H1 (cell line): ENCODE results near the gene CRBN. TPM values are rescaled to one million over a fixed set of nuclear protein-coding genes. Genes with fewer than 3 reads are reported as not detected.
A peak's percentile ranks its signal among the peaks of the same experiment; 100 is the strongest.

Source experiments
- CTCF ChIA-PET: fragments of 300-600 bp; sonication (Branson Sonifier 250); formaldehyde crosslinking; loops from one replicate; lab custom pipeline; 2021; ENCODE audit not compliant: partially characterized antibody; lab: Charles Lee
- POLR2A ChIA-PET: fragments of 300-600 bp; sonication (Branson Sonifier 250); formaldehyde crosslinking; loops from one replicate; lab custom pipeline; 2021; ENCODE audit warnings: inconsistent platforms; ENCODE audit not compliant: partially characterized antibody; lab: Charles Lee
- DNase-seq, 2 experiments: peaks; one replicate each; pipeline versions ENCODE4 v3.0.0 to v3.0.0-alpha.2; 2010 to 2022; ENCODE audit warnings: low spot score in 2 of 2, low read depth in 1 of 2, mixed read lengths in 1 of 2
- FAIRE-seq: peaks from 2 replicates; lab custom pipeline; 2011; peaks lifted over from hg19 to GRCh38; lab: Jason Lieb, UNC
- H2AFZ ChIP-seq: 2 replicates; pipeline ENCODE4 v1.8.1; 2012; ENCODE audit warnings: low read length, inconsistent platforms
- H2AK5ac ChIP-seq: 2 replicates; pipeline ENCODE4 v1.6.1; 2013; ENCODE audit warnings: low read depth, low read length
- H2BK120ac ChIP-seq: replicated peaks from 2 replicates; pipeline ENCODE3; 2013; ENCODE audit warnings: low read depth, low read length, inconsistent platforms
- H2BK12ac ChIP-seq: 2 replicates; pipeline ENCODE4 v1.6.1; 2013; ENCODE audit warnings: low read depth, low read length
- H2BK15ac ChIP-seq: 2 replicates; pipeline ENCODE4 v1.6.1; 2013; ENCODE audit warnings: low read length
- H2BK20ac ChIP-seq: 2 replicates; pipeline ENCODE4 v1.6.1; 2013; ENCODE audit warnings: low read length
- H2BK5ac ChIP-seq: 2 replicates; pipeline ENCODE4 v1.6.1; 2013; ENCODE audit warnings: low read depth, low read length
- H3K14ac ChIP-seq: 2 replicates; pipeline ENCODE4 v1.6.1; 2013; ENCODE audit warnings: inconsistent platforms; ENCODE audit not compliant: insufficient read length
- H3K18ac ChIP-seq: 2 replicates; pipeline ENCODE4 v1.6.1; 2013; ENCODE audit warnings: low read length; ENCODE audit errors: extremely low read depth
- H3K23ac ChIP-seq: 2 replicates; pipeline ENCODE4 v1.6.1; 2013; ENCODE audit warnings: inconsistent platforms; ENCODE audit not compliant: insufficient read length
- H3K23me2 ChIP-seq: 2 replicates; pipeline ENCODE4 v1.6.1; 2013; ENCODE audit warnings: low read depth, low read length
- H3K27ac ChIP-seq: 2 replicates; pipeline ENCODE4 v1.6.1; 2011; ENCODE audit warnings: low read depth, low read length, inconsistent platforms
- H3K27me3 ChIP-seq, 4 experiments: replicated peaks in 1 of 4; 1 replicate in 1 of 4; 2 replicates in 3 of 4; pipeline versions ENCODE4 v1.6.1 to v1.8.1; 2011 to 2013; ENCODE audit warnings: low read length in 3 of 4, mild to moderate bottlenecking in 3 of 4, inconsistent platforms in 2 of 4, mixed read lengths in 2 of 4, moderate library complexity in 1 of 4; ENCODE audit not compliant: control insufficient read depth in 3 of 4, insufficient read depth in 3 of 4; ENCODE audit errors: extremely low read depth in 1 of 4
- H3K36me3 ChIP-seq, 4 experiments: 2 replicates each; pipeline versions ENCODE4 v1.6.1 to v1.8.1; 2011 to 2013; ENCODE audit warnings: mild to moderate bottlenecking in 4 of 4, low read length in 3 of 4, moderate library complexity in 2 of 4, control low read depth in 1 of 4, inconsistent platforms in 1 of 4; ENCODE audit not compliant: insufficient read depth in 4 of 4, control insufficient read depth in 2 of 4
- H3K4ac ChIP-seq: replicated peaks from 2 replicates; pipeline ENCODE3; 2013; ENCODE audit warnings: low read length, low read depth, mixed read lengths, inconsistent platforms; ENCODE audit not compliant: insufficient read length
- H3K4me1 ChIP-seq, 4 experiments: replicated peaks in 1 of 4; 1 replicate in 1 of 4; 2 replicates in 3 of 4; pipeline versions ENCODE4 v1.6.1 to v1.8.1; 2011 to 2013; ENCODE audit warnings: low read length in 3 of 4, inconsistent platforms in 2 of 4, mixed read lengths in 1 of 4; ENCODE audit not compliant: insufficient read depth in 4 of 4, control insufficient read depth in 3 of 4
- H3K4me2 ChIP-seq, 2 experiments: 2 replicates each; pipeline versions ENCODE4 v1.6.1 to v1.8.1; 2011 to 2013; ENCODE audit warnings: low read depth in 2 of 2, low read length in 2 of 2, control low read depth in 1 of 2, inconsistent platforms in 1 of 2, mild to moderate bottlenecking in 1 of 2; ENCODE audit not compliant: insufficient read depth in 1 of 2
- H3K4me3 ChIP-seq, 4 experiments: fragments of 200-600, 300-600 bp in 1 of 4; sonication (generic), shearing (Covaris generic), sonication (Bioruptor Twin) in 1 of 4; 2 replicates each; pipeline versions ENCODE4 v1.5.1 to v1.8.1; 2011 to 2016; ENCODE audit warnings: low read length in 4 of 4, low read depth in 3 of 4, control low read depth in 2 of 4, inconsistent platforms in 2 of 4, mild to moderate bottlenecking in 2 of 4, mixed read lengths in 1 of 4, moderate library complexity in 1 of 4; ENCODE audit not compliant: insufficient read depth in 2 of 4; ENCODE audit errors: extremely low read depth in 1 of 4
- H3K56ac ChIP-seq: replicated peaks from 2 replicates; pipeline ENCODE3; 2013; ENCODE audit warnings: low read depth, mild to moderate bottlenecking, mixed read lengths, low read length, inconsistent platforms; ENCODE audit not compliant: insufficient read length
- H3K79me1 ChIP-seq: 2 replicates; pipeline ENCODE4 v1.6.1; 2013; ENCODE audit warnings: low read depth, low read length, control low read depth
- H3K79me2 ChIP-seq, 2 experiments: 2 replicates each; pipeline versions ENCODE4 v1.6.1 to v1.8.1; 2012 to 2013; ENCODE audit warnings: low read length in 2 of 2, mild to moderate bottlenecking in 2 of 2, inconsistent platforms in 1 of 2; ENCODE audit not compliant: insufficient read depth in 2 of 2, control insufficient read depth in 1 of 2
- H3K9ac ChIP-seq, 4 experiments: replicated peaks in 1 of 4; 1 replicate in 1 of 4; 2 replicates in 3 of 4; pipeline versions ENCODE4 v1.6.1 to v1.8.1; 2011 to 2013; ENCODE audit warnings: low read depth in 3 of 4, low read length in 3 of 4, control low read depth in 2 of 4, mild to moderate bottlenecking in 2 of 4, moderate library complexity in 2 of 4, inconsistent platforms in 1 of 4; ENCODE audit errors: extremely low read depth in 1 of 4
- H3K9me3 ChIP-seq, 2 experiments: 2 replicates each; pipeline versions ENCODE4 v1.6.1 to v1.8.1; 2012 to 2013; ENCODE audit warnings: mild to moderate bottlenecking in 2 of 2, moderate library complexity in 2 of 2, control low read depth in 1 of 2, inconsistent platforms in 1 of 2, low read depth in 1 of 2, low read length in 1 of 2, mixed read lengths in 1 of 2; ENCODE audit not compliant: insufficient read depth in 2 of 2
- H4K20me1 ChIP-seq, 2 experiments: replicated peaks in 1 of 2; 2 replicates each; pipeline versions ENCODE3 to v1.8.1; 2011 to 2013; ENCODE audit warnings: inconsistent platforms in 2 of 2, low read length in 2 of 2, mild to moderate bottlenecking in 1 of 2; ENCODE audit not compliant: insufficient read depth in 2 of 2, control insufficient read depth in 1 of 2
- H4K5ac ChIP-seq: 2 replicates; pipeline ENCODE4 v1.6.1; 2013; ENCODE audit warnings: low read length, low read depth, mixed read lengths, inconsistent platforms; ENCODE audit not compliant: insufficient read length
- H4K8ac ChIP-seq: 2 replicates; pipeline ENCODE4 v1.8.0; 2013; ENCODE audit warnings: mild to moderate bottlenecking, moderate library complexity, low read length, inconsistent platforms; ENCODE audit not compliant: insufficient read depth; ENCODE audit errors: extremely low read depth
- H4K91ac ChIP-seq: replicated peaks from 2 replicates; pipeline ENCODE3; 2013; ENCODE audit warnings: low read length, mixed read lengths, inconsistent platforms; ENCODE audit not compliant: insufficient read length
- GABPA ChIP-seq: IDR thresholded peaks from 2 replicates; pipeline ENCODE4 v1.6.1; 2011; ENCODE audit warnings: mild to moderate bottlenecking, low read length, moderate library complexity, borderline replicate concordance; ENCODE audit not compliant: insufficient read depth
- JUN ChIP-seq: IDR thresholded peaks from 2 replicates; pipeline ENCODE4 v1.6.1; 2011; ENCODE audit warnings: low read depth, mild to moderate bottlenecking, improper control_type of control experiment, low read length
- MAFK ChIP-seq: IDR thresholded peaks from 2 replicates; pipeline ENCODE4 v1.6.1; 2012; ENCODE audit warnings: low read depth, mild to moderate bottlenecking, improper control_type of control experiment, low read length
- TAF1 ChIP-seq: IDR thresholded peaks from 2 replicates; pipeline ENCODE4 v1.6.1; 2011; ENCODE audit warnings: mild to moderate bottlenecking, low read depth, low read length
- YY1 ChIP-seq: IDR thresholded peaks from 2 replicates; pipeline ENCODE4 v1.6.1; 2011; ENCODE audit warnings: low read depth, mild to moderate bottlenecking, low read length
- WGBS, 2 experiments: shearing (Covaris generic) in 1 of 2; methylation state at CpG; one replicate each; pipeline versions ENCODE4 v1.1.6 to v1.1.7; 2013 to 2015; ENCODE audit warnings: low lambda C conversion rate in 2 of 2, mixed read lengths in 2 of 2, inconsistent platforms in 1 of 2, low coverage in 1 of 2, missing lambda C conversion rate in 1 of 2; ENCODE audit not compliant: insufficient replicate concordance in 2 of 2, insufficient coverage in 1 of 2, insufficient read length in 1 of 2; ENCODE audit errors: extremely low coverage in 1 of 2, missing lambda C conversion rate in 1 of 2; 5-methylcytosine and 5-hydroxymethylcytosine counted together
- polyA plus RNA-seq, 7 experiments: library from polyadenylated mRNA; depleted of rRNA in 3 of 7; stranded (reverse) in 5 of 7; unstranded in 2 of 7; fragments of >200 nt in 5 of 7; fragments of 200-250 nt in 2 of 7; gene quantifications; 1 replicate in 5 of 7; 2 replicates in 1 of 7; 4 replicates in 1 of 7; pipeline versions ENCODE4 v1.2.1 to v1.2.3, GENCODE V29; 2011 to 2013; ENCODE audit warnings: missing spikeins in 2 of 7, mixed read lengths in 2 of 7
- total RNA-seq: library from RNA; stranded (reverse); fragmentation: NEBNext Ultra II Directional; extraction: Animal tissue kit (Norgen Biotek cat#: 25700); gene quantifications from 2 replicates; pipeline ENCODE4 v1.2.1, GENCODE V29; 2021

The CRBN gene
- total and polyA plus RNA-seq, 2 of the 8 experiments (the other 6 are each of a cell fraction or from before 2014, with no cell fraction given): 13.4 to 30.3 TPM

DNA sequence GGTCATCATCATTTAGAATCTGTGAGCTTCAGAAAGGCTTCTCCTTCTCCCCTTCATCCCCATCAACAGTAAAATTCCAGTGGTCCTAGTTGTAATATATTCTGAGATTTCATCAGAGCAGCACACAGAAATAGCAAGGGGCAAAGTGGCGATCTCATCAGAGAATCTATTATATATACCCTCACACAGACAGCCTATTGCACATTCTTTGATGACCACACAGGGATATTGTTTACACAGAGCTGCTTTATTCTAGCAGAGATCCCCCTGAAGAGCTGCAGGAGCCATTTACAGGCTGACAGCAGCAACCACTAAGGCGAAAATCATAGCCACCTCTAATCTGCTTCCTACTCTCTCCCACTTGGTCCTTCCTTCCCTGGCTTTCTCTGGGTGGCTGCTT, 42.0 kb upstream of the CRBN start:
- no peak for FAIRE-seq
- Histone ChIP-seq H3K4me2 (no peak overlapping the region), H3K27me3 (no peaks in the 10 kb centered on the region)
- TF ChIP-seq YY1 (no peak), TAF1 (no peak), GABPA (no peak), JUN (no peak), MAFK (no peak)

More for the DNA sequence above, 42.0 kb upstream of the CRBN start:
- Histone ChIP-seq H3K14ac (no peak overlapping the region), H2BK120ac (no peak overlapping the region), H3K56ac (no peak overlapping the region), H2BK20ac (no peak overlapping the region), H2BK5ac (no peak overlapping the region), H4K91ac (no peak overlapping the region), H2BK15ac (no peak overlapping the region), H3K18ac (no peak overlapping the region), H2AFZ (no peak overlapping the region), H2AK5ac (no peak overlapping the region), H3K9me3 (no peaks in the 10 kb centered on the region; a peak in 1 of 4 replicates), H3K36me3 (no peaks in the 10 kb centered on the region), H3K23me2 (no peaks in the 10 kb centered on the region), H4K20me1 (no peaks in the 10 kb centered on the region), H3K23ac (peak overlapping the region; percentile 98), H3K4me3 (no peak overlapping the region), H3K4ac (no peak overlapping the region), H3K79me2 (no peaks in the 10 kb centered on the region), H3K9ac (no peak overlapping the region), H2BK12ac (no peak overlapping the region), H3K4me1 (no peaks in the 10 kb centered on the region), H4K5ac (no peak overlapping the region), H3K79me1 (no peaks in the 10 kb centered on the region), H4K8ac (no peak overlapping the region), H3K27ac (no peak overlapping the region)
- 89% methylated on average over 2 of the region's 2 CpGs; no CpG with 5 or more reads in 1 of the 2 experiments for WGBS, 2 experiments
- ChIA-PET CTCF (interaction anchor here (0.9 to 1.7 kb wide), 3 partner anchors 17 to 22 kb away, joined by 3 read pairs; no protein-coding TSS in a partner anchor), POLR2A (no interaction called here)
- no peak for DNase-seq
